Prostate gland (tissue), 2 donors: Measurements from ENCODE around the gene SPTBN5. TPM values are rescaled to one million over a fixed set of nuclear protein-coding genes. Genes with fewer than 3 reads are reported as not detected.

Source experiments
- DNase-seq: peaks from one replicate; pipeline ENCODE4 v3.0.0-alpha.2; 2019; ENCODE audit warnings: low spot score
- H3K27ac ChIP-seq, 2 donors: fragments of 200-600 bp; sonication (generic); 2 replicates each; pipeline ENCODE4 v1.5.1; 2017 to 2019
- H3K27me3 ChIP-seq: fragments of 200-600 bp; sonication (generic); replicated peaks from 2 replicates; pipeline ENCODE4 v1.5.1; 2019; ENCODE audit not compliant: insufficient read depth
- H3K36me3 ChIP-seq, 2 donors: fragments of 200-600 bp; sonication (generic); 1 replicate in 1 of 2; 2 replicates in 1 of 2; pipeline versions ENCODE4 v1.5.1 to v1.8.1; 2017 to 2019
- H3K4me1 ChIP-seq: fragments of 200-600 bp; sonication (generic); replicated peaks from 2 replicates; pipeline ENCODE4 v1.5.1; 2019
- H3K4me3 ChIP-seq, 2 donors: fragments of 200-600 bp; sonication (generic); 2 replicates each; pipeline ENCODE4 v1.5.1; 2017 to 2019
- H3K9me3 ChIP-seq: fragments of 200-600 bp; sonication (generic); 2 replicates; pipeline ENCODE4 v1.5.1; 2017
- CTCF ChIP-seq, 4 experiments: fragments of 200-600 bp in 2 of 4; fragments of 450-650 bp in 2 of 4; sonication (generic) in 2 of 4; IDR thresholded peaks; 1 replicate in 3 of 4; 2 replicates in 1 of 4; pipeline ENCODE4 v1.5.1; 2016 to 2019; ENCODE audit warnings: antibody characterized with exemption in 4 of 4, mild to moderate bottlenecking in 2 of 4, moderate library complexity in 2 of 4
- POLR2A ChIP-seq: fragments of 450-650 bp; IDR thresholded peaks from one replicate; pipeline ENCODE4 v1.6.1; 2016; ENCODE audit warnings: antibody characterized with exemption, mild to moderate bottlenecking
- POLR2AphosphoS5 ChIP-seq: sonication (generic); formaldehyde crosslinking; IDR thresholded peaks from one replicate; pipeline ENCODE4 v1.6.1; 2017; ENCODE audit warnings: antibody characterized with exemption
- WGBS: methylation state at CpG from one replicate; pipeline ENCODE4 v1.1.5; 2018; 5-methylcytosine and 5-hydroxymethylcytosine counted together
- intact Hi-C: fragments of 100-400 bp; cut with DNase I; formaldehyde crosslinking; loops from one replicate; pipeline ENCODE4 v1.14.2; 2022
- total RNA-seq, 2 donors: library from RNA; depleted of rRNA; stranded (reverse); fragments of >200 nt; gene quantifications; one replicate each; pipeline ENCODE4 v1.1.0, GENCODE V29; 2016

SPTBN5 gene
- total RNA-seq, 2 donors from 2014 or later = 1.2 to 2.2 TPM

DNA sequence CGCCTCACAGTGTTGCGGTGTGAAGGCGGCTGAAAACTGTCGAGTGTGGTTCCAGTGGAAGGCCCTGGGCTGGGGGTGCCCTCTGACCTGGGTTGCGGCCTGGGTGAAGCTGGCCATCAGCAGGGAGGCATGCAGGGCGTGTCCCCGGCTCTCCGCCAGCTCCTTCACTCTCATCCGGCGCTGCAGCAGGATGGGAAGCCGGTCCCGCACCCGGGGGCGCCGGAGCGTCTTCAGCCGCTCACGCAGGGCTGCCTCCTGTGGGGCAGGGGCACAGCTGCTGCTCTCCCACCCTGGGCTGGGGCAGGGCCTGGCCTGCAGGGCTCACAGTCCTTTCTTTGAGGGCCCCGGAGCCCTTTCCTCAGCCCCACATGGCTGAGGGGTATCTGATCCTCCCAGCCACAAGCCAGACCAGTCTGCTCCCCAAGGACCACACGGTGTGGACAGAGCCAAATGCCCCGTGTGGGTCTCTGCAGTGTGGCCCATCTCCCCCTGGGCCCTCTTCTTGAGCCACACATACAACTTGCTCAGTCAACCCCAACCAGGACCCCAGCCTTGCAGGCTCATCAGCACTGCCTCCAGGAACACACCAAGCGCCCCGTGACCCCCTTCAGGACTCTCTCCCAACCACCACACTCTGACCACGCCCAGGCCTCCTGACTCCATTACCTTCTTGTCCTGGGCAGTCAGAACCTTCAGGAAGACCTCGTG, 26.8 kb downstream of the SPTBN5 start:
- H3K4me1 ChIP-seq = no peaks in the 10 kb centered on the region
- no peak overlapping the region for H3K4me3 ChIP-seq
- no peak overlapping the region for H3K27ac ChIP-seq
- intact Hi-C loops = no loop called here
- no peak for DNase-seq
- TF ChIP-seq CTCF (IDR thresholded peaks at IDR 0.05) (no peak), POLR2A (no peak)
- WGBS = 88% methylated on average over 25 of the region's 25 CpGs
- no peaks in the 10 kb centered on the region for H3K36me3 ChIP-seq
- no peaks in the 10 kb centered on the region for H3K9me3 ChIP-seq
- no peaks in the 10 kb centered on the region for H3K27me3 ChIP-seq

DNA sequence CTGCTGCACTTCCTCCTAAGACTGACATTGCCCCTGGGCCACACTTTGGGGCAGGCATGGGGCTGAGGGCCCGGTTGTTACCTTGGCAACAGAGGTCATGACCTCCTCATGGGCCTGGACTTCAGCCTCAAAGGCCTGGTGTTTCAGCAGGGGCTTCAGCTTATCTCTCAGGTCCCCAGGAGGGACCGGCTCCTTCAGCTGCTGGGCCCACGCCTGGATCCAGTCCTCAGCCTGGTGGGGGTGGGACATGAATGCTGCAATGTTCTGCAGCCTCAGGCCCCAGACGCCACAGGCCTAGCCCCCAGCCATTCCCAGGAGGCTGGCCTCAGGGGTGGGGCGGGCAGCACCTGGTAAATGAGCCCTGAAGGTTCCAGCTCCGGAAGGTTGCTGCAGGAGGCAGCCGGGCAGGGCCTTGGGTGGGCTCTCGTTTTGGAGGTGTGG, 27.6 kb downstream of the SPTBN5 start:
- 87% methylated on average over 8 of the region's 8 CpGs for WGBS
- intact Hi-C loops = no loop called here
- H3K36me3 ChIP-seq = no peaks in the 10 kb centered on the region

DNA sequence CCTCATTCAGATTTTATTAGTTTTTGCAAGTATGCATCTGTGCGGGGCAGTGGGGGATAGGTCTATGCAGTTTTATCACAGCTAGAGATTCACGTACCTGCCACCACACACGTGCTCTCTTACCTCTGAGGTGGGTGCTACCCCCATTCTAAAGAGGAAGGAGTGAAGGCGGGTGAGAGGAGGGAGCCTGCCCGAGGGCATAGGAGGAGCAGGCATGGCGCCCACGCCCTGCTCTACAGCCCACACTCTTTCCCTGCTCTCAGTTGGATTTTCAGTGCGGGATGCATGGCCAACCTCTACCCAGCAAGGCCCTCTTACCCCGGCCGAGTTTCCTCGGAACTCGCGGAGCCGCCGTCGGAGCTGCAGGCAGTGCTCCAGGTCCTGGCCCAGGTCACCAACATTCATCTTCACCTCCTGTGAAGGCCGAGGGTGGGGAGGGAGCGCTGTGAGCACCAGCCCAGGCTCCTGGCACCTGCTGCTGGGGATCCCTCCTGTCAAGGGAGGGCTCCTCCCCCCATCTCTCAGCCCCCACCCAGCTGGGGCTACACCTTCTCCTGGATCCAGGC, 28.3 kb downstream of the SPTBN5 start:
- Histone ChIP-seq H3K4me3 (no peak overlapping the region), H3K27ac (no peak overlapping the region), H3K36me3 (no peaks in the 10 kb centered on the region), H3K4me1 (no peaks in the 10 kb centered on the region), H3K27me3 (no peaks in the 10 kb centered on the region), H3K9me3 (no peaks in the 10 kb centered on the region)
- 60% methylated on average over 18 of the region's 18 CpGs for WGBS
- intact Hi-C loops = no loop called here
- no peak for DNase-seq
- TF ChIP-seq POLR2A (no peak), CTCF (IDR thresholded peaks at IDR 0.05) (no peak), POLR2AphosphoS5 (no peak)

More for the DNA sequence above, 27.6 kb downstream of the SPTBN5 start:
- no peak for DNase-seq
- H3K27ac ChIP-seq = no peak overlapping the region
- no peaks in the 10 kb centered on the region for H3K27me3 ChIP-seq
- TF ChIP-seq POLR2AphosphoS5 (no peak), POLR2A (no peak), CTCF (IDR thresholded peaks at IDR 0.05) (no peak)
- H3K9me3 ChIP-seq = no peaks in the 10 kb centered on the region
- no peaks in the 10 kb centered on the region for H3K4me1 ChIP-seq
- no peak overlapping the region for H3K4me3 ChIP-seq

GRCh38 chr15:41862515-41863116, 31.2 kb downstream of the SPTBN5 start:
- no peaks in the 10 kb centered on the region for H3K36me3 ChIP-seq
- peak; percentile 52 for DNase-seq
- H3K4me1 ChIP-seq = no peaks in the 10 kb centered on the region
- TF ChIP-seq POLR2AphosphoS5 = no peak
- TF ChIP-seq POLR2A = no peak
- TF ChIP-seq CTCF (IDR thresholded peaks at IDR 0.05) = no peak
- 68% methylated on average over 19 of the region's 19 CpGs for WGBS
- H3K4me3 ChIP-seq = no peak overlapping the region
- intact Hi-C loops = no loop called here
- H3K27ac ChIP-seq = no peak overlapping the region
- H3K27me3 ChIP-seq = no peaks in the 10 kb centered on the region
- no peaks in the 10 kb centered on the region for H3K9me3 ChIP-seq
